ENCODE results near the gene CCL21. TPM values are rescaled to one million over a fixed set of nuclear protein-coding genes. Genes with fewer than 3 reads are reported as not detected.

CCL21 gene
- total and polyA plus RNA-seq, 2 of the 13 experiments (the other 11 are each of a cell fraction or from before 2014, with no cell fraction given) = not detected

DNA sequence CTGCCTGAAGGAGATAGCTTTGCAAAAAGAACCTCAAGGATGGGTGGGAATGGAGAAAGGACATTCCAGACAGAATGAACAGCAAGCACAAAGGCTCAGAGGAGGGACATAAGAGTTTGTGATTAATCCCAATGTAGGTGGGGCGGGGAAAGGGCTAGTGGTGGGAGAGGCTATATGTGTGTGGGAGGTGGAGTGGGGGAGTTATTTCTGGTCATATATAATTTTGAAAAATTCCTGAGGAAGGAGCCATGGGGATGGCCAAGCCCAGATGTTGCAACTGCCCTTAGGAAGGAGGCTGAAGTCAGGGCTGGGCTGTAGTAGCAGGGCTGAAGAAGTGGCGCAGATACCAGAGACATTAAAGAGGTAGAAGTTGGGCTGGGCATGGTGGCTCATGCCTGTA is 34.1 kb downstream of the CCL21 start:
- no peaks in the 10 kb centered on the region for H3K27me3 ChIP-seq (ENCODE audit: control insufficient read depth in 1 of 2, insufficient read depth in 2 of 2, low read length in 2 of 2)
- POLR2A ChIA-PET = interaction anchor here (0.9 to 1.5 kb wide), 2 partner anchors 11 to 27 kb away, joined by 3 to 5 read pairs; no protein-coding TSS in a partner anchor
- no peak overlapping the region for H3K9ac ChIP-seq (ENCODE audit: insufficient read depth, low read depth, low read length)
- peaks cover 4% of the 10 kb centered on the region; the same call in 1 of the 2 replicates for H3K4me1 ChIP-seq (ENCODE audit: insufficient read depth, low read length)
- H3K27ac ChIP-seq (ENCODE audit: extremely low read length, insufficient read depth, low read length) = no peak overlapping the region
- no peaks in the 10 kb centered on the region for H3K79me2 ChIP-seq (ENCODE audit: insufficient read depth, low read length)
- no peak for TF ChIP-seq NAIF1 (CRISPR knock-in tag; IDR thresholded peaks at IDR 0.05; ENCODE audit: borderline replicate concordance)
- no peak for TF ChIP-seq SAFB2 (CRISPR knock-in tag; IDR thresholded peaks at IDR 0.05; ENCODE audit: borderline replicate concordance, low read depth)
- no peak for TF ChIP-seq PHF20 (CRISPR knock-in tag; IDR thresholded peaks at IDR 0.05)
- TF ChIP-seq DR1 (CRISPR knock-in tag; IDR thresholded peaks at IDR 0.05) = no peak
- TF ChIP-seq HDAC1 (CRISPR knock-in tag; IDR thresholded peaks at IDR 0.05) = no peak
- no peak for TF ChIP-seq NKX3-1 (CRISPR knock-in tag; IDR thresholded peaks at IDR 0.05)
- TF ChIP-seq, protein P1, sequence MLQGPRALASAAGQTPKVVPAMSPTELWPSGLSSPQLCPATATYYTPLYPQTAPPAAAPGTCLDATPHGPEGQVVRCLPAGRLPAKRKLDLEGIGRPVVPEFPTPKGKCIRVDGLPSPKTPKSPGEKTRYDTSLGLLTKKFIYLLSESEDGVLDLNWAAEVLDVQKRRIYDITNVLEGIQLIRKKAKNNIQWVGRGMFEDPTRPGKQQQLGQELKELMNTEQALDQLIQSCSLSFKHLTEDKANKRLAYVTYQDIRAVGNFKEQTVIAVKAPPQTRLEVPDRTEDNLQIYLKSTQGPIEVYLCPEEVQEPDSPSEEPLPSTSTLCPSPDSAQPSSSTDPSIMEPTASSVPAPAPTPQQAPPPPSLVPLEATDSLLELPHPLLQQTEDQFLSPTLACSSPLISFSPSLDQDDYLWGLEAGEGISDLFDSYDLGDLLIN (CRISPR knock-in tag; IDR thresholded peaks at IDR 0.05; ENCODE audit: borderline replicate concordance) = no peak
- no peak for TF ChIP-seq KLF12 (CRISPR knock-in tag; IDR thresholded peaks at IDR 0.05; ENCODE audit: borderline replicate concordance)
- H3K4me2 ChIP-seq (ENCODE audit: low read depth, low read length) = no peak overlapping the region
- DNase-seq (ENCODE audit: low spot score) (no peak), FAIRE-seq (no peak), ATAC-seq (no peak)
- no peaks in the 10 kb centered on the region for H3K36me3 ChIP-seq (replicated peaks in 1 of 2; ENCODE audit: control insufficient read depth in 1 of 2, insufficient read depth in 2 of 2, low read length in 2 of 2)
- no peaks in the 10 kb centered on the region for H3K9me3 ChIP-seq (ENCODE audit: low read length)
- no peak overlapping the region for H3K4me3 ChIP-seq (replicated peaks in 1 of 3; ENCODE audit: insufficient read depth in 1 of 3, low read depth in 2 of 3, low read length in 3 of 3)
- no peak overlapping the region for H2AFZ ChIP-seq (ENCODE audit: low read length)
- in situ Hi-C loops (cut with HindIII; ENCODE audit: extremely low pct_ligation_motif_present, low pct_unique_long_range_greater_than_20kb) (no loop called here), intact Hi-C loops (cut with micrococcal nuclease; ENCODE audit: unreplicated experiment) (loop anchor here (1.0 kb wide), 2 partner anchors 12 to 26 kb away; no protein-coding TSS in a partner anchor)
- BruUV-seq (replicated peaks) = no TSS peak
- 98% methylated on average over 2 of the region's 2 CpGs for WGBS (ENCODE audit: low lambda C conversion rate)
- CTCF ChIA-PET (ENCODE audit: low intra/inter-chr PET ratio, low total read pairs) = interaction anchor here (1.4 to 6.1 kb wide), 2 partner anchors 26 to 29 kb away, joined by 4 to 178 read pairs; no protein-coding TSS in a partner anchor
- H4K20me1 ChIP-seq (ENCODE audit: insufficient read depth, low read length) = no peaks in the 10 kb centered on the region
